ENCODE data around the gene FOXRED2.
"Not testable (repeated sequence)": the region's sequence is repeated elsewhere in the genome, so short reads cannot be mapped to it uniquely, and the experiment has no call there.

DNA sequence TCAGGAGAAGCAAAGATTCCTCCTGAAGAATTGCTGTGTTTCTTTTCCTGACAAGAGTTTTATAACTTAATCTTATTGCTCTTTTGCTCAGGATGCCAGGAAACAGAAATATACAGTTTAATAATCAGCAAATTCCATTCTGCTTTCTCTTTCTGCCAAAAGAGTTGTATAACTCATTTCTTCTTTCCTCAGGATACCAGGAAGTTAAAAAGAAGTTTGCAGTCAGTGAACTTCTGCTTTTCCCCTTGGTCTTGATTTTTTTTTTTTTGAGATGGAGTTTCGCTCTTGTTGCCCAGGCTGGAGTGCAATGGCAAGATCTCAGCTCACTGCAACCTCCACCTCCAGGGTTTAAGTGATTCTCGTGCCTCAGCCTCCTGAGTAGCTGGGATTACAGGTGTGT, 13.1 kb upstream of the FOXRED2 start:
- TF ChIP-seq POLR2AphosphoS5 (IDR thresholded peaks at IDR 0.05; ENCODE audit: low read depth, low read length); CTCF (IDR thresholded peaks at IDR 0.05); TAF1 (IDR thresholded peaks at IDR 0.05; ENCODE audit: borderline replicate concordance, low read depth, low read length); MAX (IDR thresholded peaks at IDR 0.05; ENCODE audit: low read depth); GATA2 (CRISPR knock-in tag; IDR thresholded peaks at IDR 0.05); IRF3 (IDR thresholded peaks at IDR 0.05; ENCODE audit: low read depth, low read length); YY1 (IDR thresholded peaks at IDR 0.05; ENCODE audit: low read depth); EP300 (IDR thresholded peaks at IDR 0.05; ENCODE audit: borderline replicate concordance in 1 of 2, low read depth in 1 of 2, low read length in 1 of 2); RAD21 (IDR thresholded peaks at IDR 0.05; ENCODE audit: low read length); FOSL2 (IDR thresholded peaks at IDR 0.05; ENCODE audit: borderline replicate concordance, low read depth): not testable (repeated sequence)
- TF ChIP-seq, protein P1, sequence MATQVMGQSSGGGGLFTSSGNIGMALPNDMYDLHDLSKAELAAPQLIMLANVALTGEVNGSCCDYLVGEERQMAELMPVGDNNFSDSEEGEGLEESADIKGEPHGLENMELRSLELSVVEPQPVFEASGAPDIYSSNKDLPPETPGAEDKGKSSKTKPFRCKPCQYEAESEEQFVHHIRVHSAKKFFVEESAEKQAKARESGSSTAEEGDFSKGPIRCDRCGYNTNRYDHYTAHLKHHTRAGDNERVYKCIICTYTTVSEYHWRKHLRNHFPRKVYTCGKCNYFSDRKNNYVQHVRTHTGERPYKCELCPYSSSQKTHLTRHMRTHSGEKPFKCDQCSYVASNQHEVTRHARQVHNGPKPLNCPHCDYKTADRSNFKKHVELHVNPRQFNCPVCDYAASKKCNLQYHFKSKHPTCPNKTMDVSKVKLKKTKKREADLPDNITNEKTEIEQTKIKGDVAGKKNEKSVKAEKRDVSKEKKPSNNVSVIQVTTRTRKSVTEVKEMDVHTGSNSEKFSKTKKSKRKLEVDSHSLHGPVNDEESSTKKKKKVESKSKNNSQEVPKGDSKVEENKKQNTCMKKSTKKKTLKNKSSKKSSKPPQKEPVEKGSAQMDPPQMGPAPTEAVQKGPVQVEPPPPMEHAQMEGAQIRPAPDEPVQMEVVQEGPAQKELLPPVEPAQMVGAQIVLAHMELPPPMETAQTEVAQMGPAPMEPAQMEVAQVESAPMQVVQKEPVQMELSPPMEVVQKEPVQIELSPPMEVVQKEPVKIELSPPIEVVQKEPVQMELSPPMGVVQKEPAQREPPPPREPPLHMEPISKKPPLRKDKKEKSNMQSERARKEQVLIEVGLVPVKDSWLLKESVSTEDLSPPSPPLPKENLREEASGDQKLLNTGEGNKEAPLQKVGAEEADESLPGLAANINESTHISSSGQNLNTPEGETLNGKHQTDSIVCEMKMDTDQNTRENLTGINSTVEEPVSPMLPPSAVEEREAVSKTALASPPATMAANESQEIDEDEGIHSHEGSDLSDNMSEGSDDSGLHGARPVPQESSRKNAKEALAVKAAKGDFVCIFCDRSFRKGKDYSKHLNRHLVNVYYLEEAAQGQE (IDR thresholded peaks at IDR 0.05; ENCODE audit: low read depth, low read length) = not testable (repeated sequence)

Data from SK-N-SH (cell line).